IPS-NIHi7 (cell line): ENCODE measurements around the gene CSRP3.

ENCODE experiments used
- DNase-seq: peaks from one replicate; pipeline ENCODE4 v3.0.0; 2012; ENCODE audit warnings: mixed read lengths; ENCODE audit errors: extremely low spot score

Gene CSRP3

GRCh38 chr11:19225581-19225980 lies 23.8 kb upstream of the CSRP3 start:
- no peak for DNase-seq

GRCh38 chr11:19225123-19225522 lies 23.3 kb upstream of the CSRP3 start:
- no peak for DNase-seq

GRCh38 chr11:19220903-19221724 lies 19.3 kb upstream of the CSRP3 start:
- no peak for DNase-seq

GRCh38 chr11:19218786-19219460 lies 17.1 kb upstream of the CSRP3 start:
- peak; percentile 20 for DNase-seq

- DNase-seq: no peak
These were observed 16.4 kb upstream of the CSRP3 start for GRCh38 chr11:19218216-19218615.

- no peak for DNase-seq
These were observed 15.1 kb upstream of the CSRP3 start for GRCh38 chr11:19216709-19217374.

- DNase-seq: no peak
These were observed 14.2 kb upstream of the CSRP3 start for GRCh38 chr11:19216021-19216420.

- DNase-seq: no peak
These were observed 8.0 kb upstream of the CSRP3 start for GRCh38 chr11:19209617-19210370.

- no peak for DNase-seq
These were observed 7.3 kb upstream of the CSRP3 start for GRCh38 chr11:19208959-19209546.

- DNase-seq: no peak
These were observed 6.4 kb upstream of the CSRP3 start for GRCh38 chr11:19208181-19208580.

- no peak for DNase-seq
These were observed 3.1 kb upstream of the CSRP3 start for GRCh38 chr11:19204836-19205235.

- no peak for DNase-seq
These were observed 1.2 kb downstream of the CSRP3 start for GRCh38 chr11:19200410-19201201.

GRCh38 chr11:19199771-19200170 lies 2.0 kb downstream of the CSRP3 start:
- no peak for DNase-seq

GRCh38 chr11:19199048-19199447 lies 2.7 kb downstream of the CSRP3 start:
- DNase-seq: no peak

- no peak for DNase-seq
These were observed 5.4 kb downstream of the CSRP3 start for GRCh38 chr11:19196432-19196831.

GRCh38 chr11:19194620-19195308 lies 7.0 kb downstream of the CSRP3 start:
- DNase-seq: no peak

GRCh38 chr11:19193916-19194315 lies 7.9 kb downstream of the CSRP3 start:
- no peak for DNase-seq

- no peak for DNase-seq
These were observed 10.1 kb downstream of the CSRP3 start for GRCh38 chr11:19191530-19192169.

- DNase-seq: no peak
These were observed 13.9 kb downstream of the CSRP3 start for GRCh38 chr11:19187833-19188258.
